ENCODE data around the gene HLA-E.

GRCh38 chr6:30541515-30542403, 52.5 kb downstream of the HLA-E start:
- TF ChIP-seq CTCF (IDR thresholded peaks at IDR 0.05) (peak; percentile 79 to 100 (median 91)), POLR2A (IDR thresholded peaks at IDR 0.05) (no peak)
